ENCODE measurements around the gene SCYGR6.

Gene SCYGR6

GRCh38 chr2:227713291-227713690 lies 11.3 kb downstream of the SCYGR6 start:
- DNase-seq (ENCODE audit: low spot score), result no peak

DNA sequence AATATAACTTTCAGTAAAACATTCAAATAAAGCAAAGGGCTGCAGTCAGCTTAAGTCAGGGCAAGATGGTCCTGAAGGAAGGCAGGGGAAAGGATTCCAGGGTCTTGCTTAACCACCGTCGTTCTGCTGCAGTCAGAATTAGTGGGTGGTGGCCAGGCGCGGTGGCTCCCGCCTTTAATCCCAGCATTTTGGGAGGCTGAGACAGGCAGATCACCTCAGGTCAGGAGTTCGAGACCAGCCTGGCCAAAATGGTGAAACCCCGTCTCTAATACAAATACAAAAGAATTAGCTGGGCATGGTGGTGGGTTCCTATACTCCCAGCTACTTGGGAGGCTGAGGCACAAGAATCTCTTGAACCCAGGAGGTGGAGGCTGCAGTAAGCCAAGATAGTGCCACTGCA lies 13.6 kb downstream of the SCYGR6 start:
- DNase-seq (ENCODE audit: low spot score), result no peak

- no peak for DNase-seq (ENCODE audit: low spot score)
Observed at GRCh38 chr2:227707390-227707789, 17.2 kb downstream of the SCYGR6 start.

GRCh38 chr2:227706859-227707258 lies 17.7 kb downstream of the SCYGR6 start:
- no peak for DNase-seq (ENCODE audit: low spot score)

- DNase-seq (ENCODE audit: low spot score), result peak; percentile 3
Observed at GRCh38 chr2:227703961-227704360, 20.6 kb downstream of the SCYGR6 start.

GRCh38 chr2:227703280-227703732 lies 21.3 kb downstream of the SCYGR6 start:
- peak; percentile 14 for DNase-seq (ENCODE audit: low spot score)

GRCh38 chr2:227701556-227701955 lies 23.0 kb downstream of the SCYGR6 start:
- no peak for DNase-seq (ENCODE audit: low spot score)

GRCh38 chr2:227696990-227697679 lies 27.4 kb downstream of the SCYGR6 start:
- no peak for DNase-seq (ENCODE audit: low spot score)

- no peak for DNase-seq (ENCODE audit: low spot score)
Observed at GRCh38 chr2:227687189-227687588, 37.4 kb downstream of the SCYGR6 start.

DNA sequence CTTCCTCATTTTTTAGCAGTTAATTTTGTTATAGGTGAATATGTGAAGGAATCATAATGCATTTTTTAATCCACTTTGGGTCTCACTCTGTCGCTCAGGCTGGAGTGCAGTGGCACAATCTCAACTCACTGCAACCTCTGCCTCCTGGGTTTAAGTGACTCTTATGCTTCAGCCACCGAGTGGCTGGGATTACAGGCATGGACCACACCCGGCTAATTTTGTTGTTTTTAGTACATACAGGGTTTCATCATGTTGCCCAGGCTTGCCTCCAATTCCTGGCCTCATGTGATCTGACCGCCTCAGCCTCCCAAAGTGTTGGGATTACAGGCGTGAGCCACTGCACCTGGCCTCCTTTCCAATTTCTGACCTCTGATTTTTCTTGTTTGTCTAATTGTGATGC lies 40.3 kb downstream of the SCYGR6 start:
- no peak for DNase-seq (ENCODE audit: low spot score)

GRCh38 chr2:227677928-227678327 lies 46.6 kb downstream of the SCYGR6 start:
- no peak for DNase-seq (ENCODE audit: low spot score)

GRCh38 chr2:227674485-227674884 lies 50.1 kb downstream of the SCYGR6 start:
- no peak for DNase-seq (ENCODE audit: low spot score)
